NT2/D1 (cell line): Measurements from ENCODE around the gene SNAI3.

Source experiments
- DNase-seq: peaks from one replicate; pipeline ENCODE4 v3.0.0-alpha.2; 2011; ENCODE audit warnings: low read depth, low spot score
- H3K27me3 ChIP-seq: 2 replicates; pipeline ENCODE4 v1.6.0; 2011; ENCODE audit warnings: mild to moderate bottlenecking; ENCODE audit not compliant: insufficient read length, insufficient read depth
- H3K36me3 ChIP-seq: 2 replicates; pipeline ENCODE4 v1.6.1; 2011; ENCODE audit warnings: mild to moderate bottlenecking, low read length, mixed read lengths; ENCODE audit not compliant: insufficient read depth, insufficient read length
- H3K4me1 ChIP-seq: 2 replicates; pipeline ENCODE4 v1.5.1; 2011; ENCODE audit not compliant: insufficient read depth, insufficient read length
- H3K4me3 ChIP-seq: 2 replicates; pipeline ENCODE4 v1.5.1; 2011; ENCODE audit warnings: low read depth; ENCODE audit not compliant: insufficient read length
- H3K9ac ChIP-seq: 2 replicates; pipeline ENCODE4 v1.6.0; 2011; ENCODE audit warnings: low read depth; ENCODE audit not compliant: insufficient read length
- H3K9me3 ChIP-seq: 2 replicates; pipeline ENCODE4 v1.5.1; 2011; ENCODE audit warnings: mild to moderate bottlenecking, low read length; ENCODE audit not compliant: insufficient read depth
- SUZ12 ChIP-seq: IDR thresholded peaks from 2 replicates; pipeline ENCODE4 v1.6.1; 2011; ENCODE audit not compliant: insufficient read length, insufficient read depth; ENCODE audit errors: extremely low read depth
- YY1 ChIP-seq: IDR thresholded peaks from 2 replicates; pipeline ENCODE4 v1.6.1; 2011; ENCODE audit not compliant: insufficient read length, insufficient read depth
- ZNF274 ChIP-seq: IDR thresholded peaks from 2 replicates; pipeline ENCODE4 v1.6.1; 2011; ENCODE audit warnings: mild to moderate bottlenecking, low read depth, low read length

The SNAI3 gene

GRCh38 chr16:88649924-88650748 is 36.2 kb downstream of the SNAI3 start:
- peaks cover 17% of the 10 kb centered on the region for H3K4me1 ChIP-seq
- peak overlapping the region; percentile 76 for H3K4me3 ChIP-seq
- peaks cover 70% of the 10 kb centered on the region for H3K36me3 ChIP-seq
- TF ChIP-seq ZNF274 = no peak
- no peak for TF ChIP-seq SUZ12
- no peak for TF ChIP-seq YY1
- H3K27me3 ChIP-seq = no peaks in the 10 kb centered on the region
- DNase-seq = no peak
- no peaks in the 10 kb centered on the region for H3K9me3 ChIP-seq
- H3K9ac ChIP-seq = peak overlapping the region; percentile 94

GRCh38 chr16:88649195-88649923 is 36.9 kb downstream of the SNAI3 start:
- peak overlapping the region; percentile 94 for H3K9ac ChIP-seq
- peaks cover 17% of the 10 kb centered on the region for H3K4me1 ChIP-seq
- H3K4me3 ChIP-seq = peak overlapping the region; percentile 76
- no peaks in the 10 kb centered on the region for H3K9me3 ChIP-seq
- DNase-seq = no peak
- no peaks in the 10 kb centered on the region for H3K27me3 ChIP-seq
- TF ChIP-seq ZNF274 (no peak), SUZ12 (no peak), YY1 (no peak)
- peaks cover 67% of the 10 kb centered on the region for H3K36me3 ChIP-seq

- Histone ChIP-seq H3K36me3 (peaks cover 63% of the 10 kb centered on the region), H3K27me3 (no peaks in the 10 kb centered on the region), H3K9me3 (no peaks in the 10 kb centered on the region), H3K4me1 (peaks cover 17% of the 10 kb centered on the region), H3K4me3 (no peak overlapping the region), H3K9ac (peak overlapping the region; percentile 50)
- no peak for TF ChIP-seq YY1
- TF ChIP-seq ZNF274 = no peak
- no peak for TF ChIP-seq SUZ12
- no peak for DNase-seq
These were observed 38.9 kb downstream of the SNAI3 start for GRCh38 chr16:88647178-88648070.

- no peak for TF ChIP-seq SUZ12
- no peak for TF ChIP-seq ZNF274
- no peak for TF ChIP-seq YY1
- no peak overlapping the region for H3K9ac ChIP-seq
- no peaks in the 10 kb centered on the region for H3K27me3 ChIP-seq
- H3K4me1 ChIP-seq = peaks cover 15% of the 10 kb centered on the region
- H3K36me3 ChIP-seq = peaks cover 56% of the 10 kb centered on the region
- no peak overlapping the region for H3K4me3 ChIP-seq
- DNase-seq = no peak
- no peaks in the 10 kb centered on the region for H3K9me3 ChIP-seq
These were observed 39.8 kb downstream of the SNAI3 start for GRCh38 chr16:88646345-88647034.

GRCh38 chr16:88645941-88646340 is 40.4 kb downstream of the SNAI3 start:
- H3K4me3 ChIP-seq = no peak overlapping the region
- no peak for DNase-seq
- TF ChIP-seq SUZ12 (no peak), YY1 (no peak), ZNF274 (no peak)

GRCh38 chr16:88645455-88645854 is 40.9 kb downstream of the SNAI3 start:
- H3K4me1 ChIP-seq = peaks cover 18% of the 10 kb centered on the region
- H3K36me3 ChIP-seq = peaks cover 56% of the 10 kb centered on the region
- TF ChIP-seq ZNF274 (no peak), SUZ12 (no peak), YY1 (no peak)
- no peak for DNase-seq
- H3K4me3 ChIP-seq = no peak overlapping the region
- H3K27me3 ChIP-seq = peaks cover 2% of the 10 kb centered on the region
- H3K9ac ChIP-seq = no peak overlapping the region
- no peaks in the 10 kb centered on the region for H3K9me3 ChIP-seq

More at GRCh38 chr16:88645941-88646340, 40.4 kb downstream of the SNAI3 start:
- Histone ChIP-seq H3K4me1 (peaks cover 13% of the 10 kb centered on the region), H3K36me3 (peaks cover 56% of the 10 kb centered on the region), H3K9me3 (no peaks in the 10 kb centered on the region), H3K27me3 (no peaks in the 10 kb centered on the region), H3K9ac (no peak overlapping the region)
